ENCODE results near the gene OR52A5.
"Not testable (repeated sequence)": the region's sequence is repeated elsewhere in the genome, so short reads cannot be mapped to it uniquely, and the experiment has no call there.

Gene OR52A5

DNA sequence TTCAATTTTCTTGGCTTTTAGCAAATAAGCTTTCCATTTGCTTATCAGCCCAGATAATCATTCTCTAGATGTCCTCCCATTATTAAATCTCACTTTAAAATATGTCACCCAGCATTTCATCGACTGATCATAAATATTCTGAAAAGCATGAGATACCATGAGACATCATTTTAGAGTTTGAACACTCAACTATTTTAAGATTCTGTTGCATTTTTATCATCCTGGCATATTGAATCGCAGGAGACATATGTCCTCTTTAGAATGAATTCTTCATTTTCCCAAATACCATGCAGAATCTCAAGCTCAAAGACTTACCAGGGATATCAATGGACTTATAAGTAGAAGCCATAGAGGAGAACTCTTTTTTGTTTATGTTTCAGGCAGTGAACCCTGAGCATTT lies at the start of gene OR52A5:
OR52A5 (minus strand) TSS at position 361 of the 400 bp plus-strand sequence. CDS start 5,714 bp downstream, outside the sequence.
- no peak for TF ChIP-seq CTCF (IDR thresholded peaks at IDR 0.05; ENCODE audit: borderline replicate concordance, insufficient read depth, low read depth, low read length)
- H3K4me3 ChIP-seq (ENCODE audit: low read depth, low read length) = no peak within 1 kb of the TSS

DNA sequence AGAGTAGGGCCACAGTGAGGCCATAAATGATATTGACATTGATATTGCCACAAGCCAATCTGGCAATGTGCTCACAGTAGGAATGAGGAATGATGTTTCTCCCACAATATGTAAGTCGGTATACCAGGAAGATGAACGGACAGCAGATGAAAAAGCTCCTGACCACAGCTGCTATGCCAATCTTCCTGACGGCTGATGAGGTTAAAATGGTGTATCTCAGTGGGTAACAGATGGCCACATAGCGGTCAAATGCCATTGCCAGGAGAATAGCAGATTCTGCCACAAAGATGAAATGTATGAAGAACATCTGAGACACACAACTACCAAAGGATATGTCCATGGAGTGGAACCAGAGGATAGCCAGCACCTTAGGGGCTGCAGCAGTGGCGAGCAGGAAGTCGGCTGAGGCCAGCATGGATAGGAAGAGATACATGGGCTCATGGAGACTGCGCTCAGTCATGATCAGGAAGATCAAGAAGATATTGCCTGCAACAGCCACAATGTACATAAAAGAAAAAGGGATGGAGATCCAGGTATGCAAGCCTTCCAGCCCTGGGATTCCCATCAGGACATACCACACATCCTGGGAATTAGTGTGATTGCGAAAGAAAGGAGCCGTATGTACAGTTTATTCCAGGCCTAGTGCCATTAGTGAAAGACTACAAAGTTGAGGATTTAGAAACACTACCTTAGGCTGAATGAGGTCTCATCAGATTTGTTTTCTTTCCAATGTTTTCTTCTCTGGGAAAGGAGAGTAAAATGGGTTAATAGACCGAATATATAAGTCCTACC lies 40.1 kb upstream of the OR52A5 start:
- no peak overlapping the region for H3K4me3 ChIP-seq (ENCODE audit: low read depth, low read length)
- TF ChIP-seq CTCF (IDR thresholded peaks at IDR 0.05; ENCODE audit: borderline replicate concordance, insufficient read depth, low read depth, low read length) = no peak

DNA sequence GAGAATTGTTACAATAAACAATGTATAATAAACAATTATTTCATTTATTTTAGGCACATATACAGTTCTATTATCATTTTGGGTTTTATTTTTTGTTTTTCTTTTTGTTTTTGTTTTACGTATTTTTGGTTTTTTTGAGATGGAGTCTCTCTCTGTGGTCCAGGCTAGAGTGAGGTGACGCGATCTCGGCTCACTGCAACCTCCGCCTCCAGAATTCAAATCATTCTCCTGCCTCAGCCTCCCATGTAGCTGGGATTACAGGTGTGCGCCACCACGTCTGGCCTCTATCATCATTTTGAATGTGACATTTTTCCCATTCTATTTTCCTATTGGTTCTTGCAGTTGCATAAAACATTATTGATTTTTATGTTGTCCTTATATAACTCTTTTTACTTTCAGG lies 36.8 kb upstream of the OR52A5 start:
- no peak for TF ChIP-seq CTCF (IDR thresholded peaks at IDR 0.05; ENCODE audit: borderline replicate concordance, insufficient read depth, low read depth, low read length)
- H3K4me3 ChIP-seq (ENCODE audit: low read depth, low read length) = no peak overlapping the region

DNA sequence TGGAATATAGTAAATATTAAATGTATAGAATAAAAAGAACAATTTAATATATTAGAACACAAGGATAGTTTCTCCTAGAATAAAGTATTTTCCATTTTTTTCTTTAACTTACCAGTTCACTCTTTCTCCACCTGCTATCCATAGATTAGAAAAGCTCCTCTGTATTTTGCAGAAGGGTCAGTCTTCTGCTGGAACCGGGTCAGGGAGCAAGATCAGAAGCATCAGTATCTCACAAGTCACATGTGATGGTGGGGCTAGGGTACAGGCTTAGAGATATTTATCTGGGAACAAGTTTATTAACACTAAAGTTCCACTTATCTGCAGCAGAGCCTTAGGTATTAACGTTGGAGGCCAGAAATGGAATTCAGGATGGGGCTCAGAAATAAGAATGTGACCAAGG lies 33.7 kb upstream of the OR52A5 start:
- no peak for TF ChIP-seq CTCF (IDR thresholded peaks at IDR 0.05; ENCODE audit: borderline replicate concordance, insufficient read depth, low read depth, low read length)
- H3K4me3 ChIP-seq (ENCODE audit: low read depth, low read length) = no peak overlapping the region

DNA sequence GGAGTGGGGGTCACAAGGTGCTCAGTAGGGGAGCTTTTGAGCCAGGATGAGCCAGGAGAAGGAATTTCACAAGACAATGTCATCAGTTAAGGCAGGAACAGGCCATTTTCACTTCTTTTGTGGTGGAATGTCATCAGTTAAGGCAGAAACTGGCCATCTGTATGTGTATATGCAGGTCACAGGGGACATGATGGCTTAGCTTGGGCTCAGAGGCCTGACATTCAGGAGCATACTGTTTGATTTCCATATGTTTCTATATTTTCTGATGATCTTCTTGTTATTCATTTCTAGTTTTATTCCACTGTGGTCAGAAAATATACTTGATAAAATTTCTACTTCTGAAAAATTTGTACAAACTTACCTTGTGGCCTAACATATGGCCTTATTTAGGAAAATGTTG lies 27.7 kb upstream of the OR52A5 start:
- H3K4me3 ChIP-seq (ENCODE audit: low read depth, low read length) = not testable (repeated sequence)

DNA sequence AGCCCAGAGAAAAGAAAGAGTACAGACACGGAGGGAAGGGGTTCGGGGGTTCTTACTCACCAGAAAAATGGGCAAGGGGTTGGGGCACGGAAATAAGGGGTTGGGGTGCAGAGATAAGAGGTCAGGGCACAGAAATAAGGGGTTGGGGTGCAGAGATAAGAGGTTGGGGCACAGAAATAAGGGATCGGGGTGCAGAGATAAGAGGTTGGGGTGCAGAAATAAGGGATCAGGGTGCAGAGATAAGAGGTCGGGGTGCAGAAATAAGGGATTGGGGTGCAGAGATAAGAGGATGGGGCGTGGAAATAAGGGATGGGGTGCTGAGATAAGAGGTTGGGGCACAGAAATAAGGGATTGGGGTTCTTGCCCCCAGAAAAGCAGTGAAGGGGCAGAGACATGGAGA lies 26.7 kb upstream of the OR52A5 start:
- not testable (repeated sequence) for H3K4me3 ChIP-seq (ENCODE audit: low read depth, low read length)

GRCh38 chr11:5161045-5161444 lies 22.9 kb upstream of the OR52A5 start:
- not testable (repeated sequence) for H3K4me3 ChIP-seq (ENCODE audit: low read depth, low read length)

DNA sequence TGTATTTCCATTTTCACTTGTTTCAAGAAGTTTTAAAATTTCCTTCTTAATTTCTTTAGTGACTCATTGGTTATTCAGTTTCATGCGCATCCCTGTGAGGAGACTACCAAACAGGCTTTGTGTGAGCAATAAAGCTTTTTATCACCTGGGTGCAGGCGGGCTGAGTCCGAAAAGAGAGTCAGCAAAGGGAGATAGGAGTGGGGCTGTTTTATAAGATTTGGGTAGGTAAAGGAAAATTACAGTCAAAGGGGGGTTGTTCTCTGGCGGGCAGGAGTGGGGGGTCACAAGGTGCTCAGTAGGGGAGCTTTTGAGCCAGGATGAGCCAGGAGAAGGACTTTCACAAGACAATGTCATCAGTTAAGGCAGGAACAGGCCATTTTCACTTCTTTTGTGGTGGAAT lies 22.1 kb upstream of the OR52A5 start:
- not testable (repeated sequence) for H3K4me3 ChIP-seq (ENCODE audit: low read depth, low read length)

GRCh38 chr11:5159806-5160205 lies 21.6 kb upstream of the OR52A5 start:
- H3K4me3 ChIP-seq (ENCODE audit: low read depth, low read length) = no peak overlapping the region
- no peak for TF ChIP-seq CTCF (IDR thresholded peaks at IDR 0.05; ENCODE audit: borderline replicate concordance, insufficient read depth, low read depth, low read length)

All from GM12875 (cell line).